GM12878 (cell line): ENCODE results near the gene JMJD7. TPM values are rescaled to one million over a fixed set of nuclear protein-coding genes. Genes with fewer than 3 reads are reported as not detected.
A peak's percentile ranks its signal among the peaks of the same experiment; 100 is the strongest.

Experiments used
- ATAC-seq: fragments of 200-7000 bp; cut with Tn5 transposase; 3 replicates; pipeline ENCODE4 v1.9.1; 2020; ENCODE audit warnings: mild to moderate bottlenecking, moderate library complexity
- BruUV-seq: library from RNA; stranded (reverse); fragments of 400-500 nt; replicated peaks from 2 replicates; lab custom pipeline; 2021; lab: Mats Ljungman, UMichigan
- CTCF ChIA-PET: fragments of 300-600 bp; sonication (Branson Sonifier 250); formaldehyde crosslinking; extraction: SDS; loops from one replicate; lab custom pipeline; 2021; ENCODE audit warnings: inconsistent platforms; lab: Yijun Ruan, JAX
- POLR2A ChIA-PET: fragments of 350-600 bp; formaldehyde crosslinking; extraction: SDS; loops from one replicate; lab custom pipeline; 2021; ENCODE audit warnings: inconsistent platforms; lab: Charles Lee
- RAD21 ChIA-PET: fragments of 300-600 bp; sonication (Branson Sonifier 250); formaldehyde crosslinking; loops from one replicate; lab custom pipeline; 2023; ENCODE audit warnings: antibody characterized with exemption; ENCODE audit not compliant: unreplicated experiment; lab: Charles Lee
- SMC1A ChIA-PET: fragments of 300-600 bp; sonication (Branson Sonifier 250); formaldehyde crosslinking; loops from one replicate; lab custom pipeline; 2023; ENCODE audit not compliant: unreplicated experiment, uncharacterized antibody; lab: Charles Lee
- DNase-seq: peaks from one replicate; pipeline ENCODE4 v3.0.0-alpha.2; 2011; ENCODE audit warnings: low read depth, low spot score
- FAIRE-seq: peaks from 3 replicates; lab custom pipeline; 2011; peaks lifted over from hg19 to GRCh38; lab: Jason Lieb, UNC
- H2AFZ ChIP-seq: 2 replicates; pipeline ENCODE4 v1.6.0; 2011; ENCODE audit warnings: low read depth, low read length, control low read depth; ENCODE audit not compliant: control insufficient read depth
- H3K27ac ChIP-seq: 2 replicates; pipeline ENCODE4 v1.5.1; 2011; ENCODE audit warnings: control low read depth; ENCODE audit not compliant: control insufficient read depth, insufficient read depth
- H3K27me3 ChIP-seq, 2 experiments: replicated peaks in 1 of 2; 2 replicates each; pipeline versions ENCODE4 v1.6.0 to v1.6.1; 2011; ENCODE audit warnings: low read length in 1 of 2; ENCODE audit not compliant: control insufficient read depth in 2 of 2, insufficient read depth in 2 of 2
- H3K36me3 ChIP-seq, 2 experiments: 2 replicates each; pipeline ENCODE4 v1.5.1; 2011; ENCODE audit warnings: low read length in 1 of 2; ENCODE audit not compliant: control insufficient read depth in 2 of 2, insufficient read depth in 2 of 2
- H3K4me1 ChIP-seq: 2 replicates; pipeline ENCODE4 v1.6.1; 2011; ENCODE audit warnings: mild to moderate bottlenecking, low read length, moderate library complexity, mixed read lengths; ENCODE audit not compliant: control insufficient read depth, insufficient read depth
- H3K4me2 ChIP-seq: 2 replicates; pipeline ENCODE4 v1.6.0; 2011; ENCODE audit warnings: control low read depth; ENCODE audit not compliant: control insufficient read depth, insufficient read depth
- H3K4me3 ChIP-seq: fragments of 200-600 bp; sonication (generic); 2 replicates; pipeline ENCODE4 v1.5.1; 2016
- H3K79me2 ChIP-seq: 2 replicates; pipeline ENCODE4 v1.6.0; 2011; ENCODE audit warnings: low read length; ENCODE audit not compliant: control insufficient read depth, insufficient read depth
- H3K9ac ChIP-seq: 2 replicates; pipeline ENCODE4 v1.8.0; 2011; ENCODE audit warnings: low read length, control low read depth, mixed read lengths; ENCODE audit not compliant: control insufficient read depth, insufficient read depth
- H3K9me3 ChIP-seq: replicated peaks from 3 replicates; pipeline ENCODE4 v1.5.1; 2011; ENCODE audit warnings: mild to moderate bottlenecking, low read length; ENCODE audit not compliant: control insufficient read depth, insufficient read depth
- H4K20me1 ChIP-seq: 2 replicates; pipeline ENCODE4 v1.6.0; 2011; ENCODE audit not compliant: control insufficient read depth, insufficient read depth
- CBX3 ChIP-seq: fragments of 200-600 bp; sonication (generic); IDR thresholded peaks from 2 replicates; pipeline ENCODE4 v1.6.1; 2016; ENCODE audit warnings: low read depth, borderline replicate concordance
- CHD2 ChIP-seq: IDR thresholded peaks from 2 replicates; pipeline ENCODE4 v1.6.1; 2011; ENCODE audit warnings: low read depth, low read length, improper control_type of control experiment, borderline replicate concordance
- EED ChIP-seq: sonication (generic); IDR thresholded peaks from 2 replicates; pipeline ENCODE4 v1.6.1; 2016; ENCODE audit warnings: antibody characterized with exemption, low read depth
- EGR1 ChIP-seq, 2 experiments: IDR thresholded peaks; 1 replicate in 1 of 2; 2 replicates in 1 of 2; pipeline ENCODE4 v1.6.1; 2011 to 2012; ENCODE audit warnings: low read depth in 2 of 2, low read length in 2 of 2, borderline replicate concordance in 1 of 2, mild to moderate bottlenecking in 1 of 2, moderate library complexity in 1 of 2
- IKZF1 ChIP-seq: fragments of 450-650 bp; conservative IDR thresholded peaks from 2 replicates; pipeline ENCODE4 v1.6.1; 2017; ENCODE audit warnings: antibody characterized with exemption, mild to moderate bottlenecking
- MXI1 ChIP-seq: fragments of 150-350 bp; IDR thresholded peaks from 2 replicates; pipeline ENCODE4 v1.6.1; 2011; ENCODE audit warnings: low read depth, mild to moderate bottlenecking, inconsistent platforms, low read length, improper control_type of control experiment
- RELA ChIP-seq: fragments of 450-650 bp; IDR thresholded peaks from 2 replicates; pipeline ENCODE4 v1.8.0; 2014; ENCODE audit warnings: borderline replicate concordance; ENCODE audit not compliant: partially characterized antibody
- SMARCA5 ChIP-seq: fragments of 450-650 bp; IDR thresholded peaks from 2 replicates; pipeline ENCODE4 v1.6.1; 2017; ENCODE audit warnings: mild to moderate bottlenecking
- WGBS: methylation state at CpG from one replicate; pipeline ENCODE4 v1.1.6; 2016; ENCODE audit warnings: low lambda C conversion rate; ENCODE audit not compliant: insufficient replicate concordance, insufficient coverage; ENCODE audit errors: missing lambda C conversion rate; 5-methylcytosine and 5-hydroxymethylcytosine counted together
- in situ Hi-C: fragments of 300-500 bp; cut with MboI; formaldehyde crosslinking; loops from 9 replicates; pipeline ENCODE4 v1.14.3; 2018; ENCODE audit warnings: mixed read lengths
- intact Hi-C: fragments of 100-400 bp; cut with micrococcal nuclease; formaldehyde crosslinking; loops from one replicate; pipeline ENCODE4 v1.14.2; 2022; ENCODE audit not compliant: unreplicated experiment
- polyA plus RNA-seq, 11 experiments: library from polyadenylated mRNA; depleted of rRNA in 4 of 11; unstranded in 6 of 11; stranded (reverse) in 5 of 11; fragments of >200 nt; fragmentation: Nextera tagmentation in 4 of 11; fragmentation: Illumina TruSeq in 1 of 11; extraction: Ambion mirVana in 4 of 11; extraction: Trizol in 1 of 11; gene quantifications; 1 replicate in 1 of 11; 2 replicates in 10 of 11; pipeline versions ENCODE4 v1.2.1 to v1.2.3, GENCODE V29; 2011 to 2016; ENCODE audit warnings: inconsistent platforms in 2 of 11, missing spikeins in 2 of 11, low read depth in 1 of 11
- total RNA-seq, 4 experiments: library from RNA; depleted of rRNA in 3 of 4; stranded (reverse); fragments of >200 nt in 3 of 4; fragmentation: Illumina TruSeq in 1 of 4; extraction: Trizol in 1 of 4; gene quantifications; 2 replicates each; pipeline versions ENCODE4 v1.2.1 to v1.2.3, GENCODE V29; 2013 to 2021
- TF ChIP-seq, protein P1 (sequence below): fragments of 450-650 bp; IDR thresholded peaks from 2 replicates; pipeline ENCODE4 v1.6.1; 2017; ENCODE audit warnings: borderline replicate concordance
- TF ChIP-seq, protein P2 (sequence below): fragments of 450-650 bp; IDR thresholded peaks from 2 replicates; pipeline ENCODE4 v1.6.1; 2017; ENCODE audit warnings: mild to moderate bottlenecking, moderate library complexity
- TF ChIP-seq, protein P3 (sequence below): fragments of 450-650 bp; IDR thresholded peaks from 2 replicates; pipeline ENCODE4 v1.6.1; 2016; ENCODE audit warnings: mild to moderate bottlenecking
- TF ChIP-seq, protein P4 (sequence below), 3 experiments: IDR thresholded peaks in 2 of 3; conservative IDR thresholded peaks in 1 of 3; 2 replicates each; pipeline ENCODE4 v1.5.1; 2011; ENCODE audit warnings: low read depth in 3 of 3, low read length in 3 of 3, mild to moderate bottlenecking in 3 of 3, control low read depth in 2 of 3, moderate library complexity in 2 of 3, inconsistent platforms in 1 of 3, mixed read lengths in 1 of 3; ENCODE audit not compliant: control insufficient read depth in 2 of 3, insufficient read depth in 1 of 3; ENCODE audit errors: extremely low read depth in 1 of 3

JMJD7 gene
- total and polyA plus RNA-seq, 10 of the 15 experiments (the other 5 are each of a cell fraction or from before 2014, with no cell fraction given), result 0.79 to 12.2 (median 6.5) TPM

DNA sequence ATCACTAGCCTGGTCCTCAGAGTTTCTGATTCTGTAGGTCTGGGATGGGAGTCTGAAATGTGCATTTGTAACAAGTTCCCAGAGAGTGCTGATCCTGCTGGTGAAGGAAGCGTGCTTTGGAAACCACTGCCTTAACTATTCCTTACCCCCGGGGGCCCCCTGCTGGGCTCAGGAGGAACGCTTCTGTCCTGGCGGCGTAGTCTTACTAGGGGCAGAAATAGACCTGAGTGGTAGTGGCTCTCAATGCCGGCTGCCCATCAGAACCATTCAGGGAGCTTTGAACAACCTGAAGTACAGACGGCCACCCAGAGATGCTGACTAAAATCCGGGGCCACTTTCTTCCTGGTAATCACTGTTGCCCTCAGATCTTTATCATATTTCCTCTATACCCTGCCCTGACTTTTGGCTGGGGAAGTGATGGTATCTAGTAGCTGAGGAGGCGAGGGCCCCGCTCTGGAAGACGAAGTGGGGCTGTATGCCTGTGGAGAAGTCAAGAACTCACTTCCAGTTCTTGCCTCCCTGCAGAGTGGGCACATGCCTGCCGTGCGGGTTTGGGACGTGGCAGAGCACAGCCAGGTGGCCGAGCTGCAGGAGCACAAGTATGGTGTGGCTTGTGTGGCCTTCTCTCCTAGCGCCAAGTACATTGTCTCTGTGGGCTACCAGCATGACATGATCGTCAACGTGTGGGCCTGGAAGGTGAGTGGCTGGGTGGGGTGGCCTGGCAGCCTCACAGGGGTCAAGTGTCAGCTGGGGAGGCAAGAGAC, 16.3 kb upstream of the JMJD7 start:
- H3K9ac ChIP-seq, result no peak overlapping the region
- H3K4me2 ChIP-seq, result no peak overlapping the region
- no peaks in the 10 kb centered on the region for H3K79me2 ChIP-seq
- SMC1A ChIA-PET, result interaction anchor here (0.6 to 8.3 kb wide), 14 partner anchors 11 to 346 kb away, joined by 3 to 268 read pairs (median 6); partner anchors contain the start of genes MAPKBP1 and MGA
- no TSS peak for BruUV-seq
- POLR2A ChIA-PET, result interaction anchor here (1.6 to 2.6 kb wide), 2 partner anchors 15 to 38 kb away, joined by 7 to 28 read pairs; partner anchors contain the start of gene MAPKBP1
- in situ Hi-C loops (loop anchor here (5.0 kb wide), 1 partner anchor 39 kb away; the partner anchor contains the start of gene MAPKBP1), intact Hi-C loops (loop anchor here (1.0 to 10.0 kb wide), 4 partner anchors 39 to 344 kb away; no protein-coding TSS in a partner anchor)
- DNase-seq, result no peak
- no peak overlapping the region for H3K4me3 ChIP-seq
- H2AFZ ChIP-seq, result no peak overlapping the region
- CTCF ChIA-PET, result interaction anchor here (0.6 to 6.3 kb wide), 24 partner anchors 9 to 346 kb away, joined by 3 to 365 read pairs (median 6); partner anchors contain the start of gene MAPKBP1
- no peaks in the 10 kb centered on the region for H3K9me3 ChIP-seq
- peak; percentile 98 for ATAC-seq
- FAIRE-seq, result peak; percentile 69
- no peak overlapping the region for H3K27ac ChIP-seq
- WGBS, result 54% methylated on average over 18 of the region's 18 CpGs
- H3K4me1 ChIP-seq, result no peaks in the 10 kb centered on the region
- H3K27me3 ChIP-seq, result no peaks in the 10 kb centered on the region
- RAD21 ChIA-PET, result interaction anchor here (0.7 to 12.6 kb wide), 15 partner anchors 9 to 349 kb away, joined by 3 to 305 read pairs (median 6); partner anchors contain the start of genes EHD4 and MAPKBP1
- peaks cover 0 to 11% of the 10 kb centered on the region in 2 experiments; a peak in 3 of 4 replicates for H3K36me3 ChIP-seq
- H4K20me1 ChIP-seq, result no peaks in the 10 kb centered on the region
- peak; percentile 43 for TF ChIP-seq RELA
- TF ChIP-seq CHD2, result no peak
- no peak for TF ChIP-seq CBX3
- TF ChIP-seq, protein P1, sequence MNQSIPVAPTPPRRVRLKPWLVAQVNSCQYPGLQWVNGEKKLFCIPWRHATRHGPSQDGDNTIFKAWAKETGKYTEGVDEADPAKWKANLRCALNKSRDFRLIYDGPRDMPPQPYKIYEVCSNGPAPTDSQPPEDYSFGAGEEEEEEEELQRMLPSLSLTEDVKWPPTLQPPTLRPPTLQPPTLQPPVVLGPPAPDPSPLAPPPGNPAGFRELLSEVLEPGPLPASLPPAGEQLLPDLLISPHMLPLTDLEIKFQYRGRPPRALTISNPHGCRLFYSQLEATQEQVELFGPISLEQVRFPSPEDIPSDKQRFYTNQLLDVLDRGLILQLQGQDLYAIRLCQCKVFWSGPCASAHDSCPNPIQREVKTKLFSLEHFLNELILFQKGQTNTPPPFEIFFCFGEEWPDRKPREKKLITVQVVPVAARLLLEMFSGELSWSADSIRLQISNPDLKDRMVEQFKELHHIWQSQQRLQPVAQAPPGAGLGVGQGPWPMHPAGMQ, result no peak
- no peak for TF ChIP-seq EGR1 (IDR thresholded peaks at IDR 0.05; ENCODE audit: borderline replicate concordance in 1 of 2, low read depth in 2 of 2, low read length in 2 of 2)
- TF ChIP-seq IKZF1, result peak; percentile 53
- TF ChIP-seq, protein P2, sequence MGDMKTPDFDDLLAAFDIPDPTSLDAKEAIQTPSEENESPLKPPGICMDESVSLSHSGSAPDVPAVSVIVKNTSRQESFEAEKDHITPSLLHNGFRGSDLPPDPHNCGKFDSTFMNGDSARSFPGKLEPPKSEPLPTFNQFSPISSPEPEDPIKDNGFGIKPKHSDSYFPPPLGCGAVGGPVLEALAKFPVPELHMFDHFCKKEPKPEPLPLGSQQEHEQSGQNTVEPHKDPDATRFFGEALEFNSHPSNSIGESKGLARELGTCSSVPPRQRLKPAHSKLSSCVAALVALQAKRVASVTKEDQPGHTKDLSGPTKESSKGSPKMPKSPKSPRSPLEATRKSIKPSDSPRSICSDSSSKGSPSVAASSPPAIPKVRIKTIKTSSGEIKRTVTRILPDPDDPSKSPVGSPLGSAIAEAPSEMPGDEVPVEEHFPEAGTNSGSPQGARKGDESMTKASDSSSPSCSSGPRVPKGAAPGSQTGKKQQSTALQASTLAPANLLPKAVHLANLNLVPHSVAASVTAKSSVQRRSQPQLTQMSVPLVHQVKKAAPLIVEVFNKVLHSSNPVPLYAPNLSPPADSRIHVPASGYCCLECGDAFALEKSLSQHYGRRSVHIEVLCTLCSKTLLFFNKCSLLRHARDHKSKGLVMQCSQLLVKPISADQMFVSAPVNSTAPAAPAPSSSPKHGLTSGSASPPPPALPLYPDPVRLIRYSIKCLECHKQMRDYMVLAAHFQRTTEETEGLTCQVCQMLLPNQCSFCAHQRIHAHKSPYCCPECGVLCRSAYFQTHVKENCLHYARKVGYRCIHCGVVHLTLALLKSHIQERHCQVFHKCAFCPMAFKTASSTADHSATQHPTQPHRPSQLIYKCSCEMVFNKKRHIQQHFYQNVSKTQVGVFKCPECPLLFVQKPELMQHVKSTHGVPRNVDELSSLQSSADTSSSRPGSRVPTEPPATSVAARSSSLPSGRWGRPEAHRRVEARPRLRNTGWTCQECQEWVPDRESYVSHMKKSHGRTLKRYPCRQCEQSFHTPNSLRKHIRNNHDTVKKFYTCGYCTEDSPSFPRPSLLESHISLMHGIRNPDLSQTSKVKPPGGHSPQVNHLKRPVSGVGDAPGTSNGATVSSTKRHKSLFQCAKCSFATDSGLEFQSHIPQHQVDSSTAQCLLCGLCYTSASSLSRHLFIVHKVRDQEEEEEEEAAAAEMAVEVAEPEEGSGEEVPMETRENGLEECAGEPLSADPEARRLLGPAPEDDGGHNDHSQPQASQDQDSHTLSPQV, result peak; percentile 62; the same call in 1 of the 2 replicates
- peak; percentile 61; the same call in 1 of the 2 replicates for TF ChIP-seq SMARCA5
- no peak for TF ChIP-seq MXI1
- TF ChIP-seq, protein P3, sequence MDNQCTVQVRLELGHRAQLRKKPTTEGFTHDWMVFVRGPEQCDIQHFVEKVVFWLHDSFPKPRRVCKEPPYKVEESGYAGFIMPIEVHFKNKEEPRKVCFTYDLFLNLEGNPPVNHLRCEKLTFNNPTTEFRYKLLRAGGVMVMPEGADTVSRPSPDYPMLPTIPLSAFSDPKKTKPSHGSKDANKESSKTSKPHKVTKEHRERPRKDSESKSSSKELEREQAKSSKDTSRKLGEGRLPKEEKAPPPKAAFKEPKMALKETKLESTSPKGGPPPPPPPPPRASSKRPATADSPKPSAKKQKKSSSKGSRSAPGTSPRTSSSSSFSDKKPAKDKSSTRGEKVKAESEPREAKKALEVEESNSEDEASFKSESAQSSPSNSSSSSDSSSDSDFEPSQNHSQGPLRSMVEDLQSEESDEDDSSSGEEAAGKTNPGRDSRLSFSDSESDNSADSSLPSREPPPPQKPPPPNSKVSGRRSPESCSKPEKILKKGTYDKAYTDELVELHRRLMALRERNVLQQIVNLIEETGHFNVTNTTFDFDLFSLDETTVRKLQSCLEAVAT, result 0 out of 2 replicates have a peak, but pooled peaks have one; percentile 28
- TF ChIP-seq, protein P4, sequence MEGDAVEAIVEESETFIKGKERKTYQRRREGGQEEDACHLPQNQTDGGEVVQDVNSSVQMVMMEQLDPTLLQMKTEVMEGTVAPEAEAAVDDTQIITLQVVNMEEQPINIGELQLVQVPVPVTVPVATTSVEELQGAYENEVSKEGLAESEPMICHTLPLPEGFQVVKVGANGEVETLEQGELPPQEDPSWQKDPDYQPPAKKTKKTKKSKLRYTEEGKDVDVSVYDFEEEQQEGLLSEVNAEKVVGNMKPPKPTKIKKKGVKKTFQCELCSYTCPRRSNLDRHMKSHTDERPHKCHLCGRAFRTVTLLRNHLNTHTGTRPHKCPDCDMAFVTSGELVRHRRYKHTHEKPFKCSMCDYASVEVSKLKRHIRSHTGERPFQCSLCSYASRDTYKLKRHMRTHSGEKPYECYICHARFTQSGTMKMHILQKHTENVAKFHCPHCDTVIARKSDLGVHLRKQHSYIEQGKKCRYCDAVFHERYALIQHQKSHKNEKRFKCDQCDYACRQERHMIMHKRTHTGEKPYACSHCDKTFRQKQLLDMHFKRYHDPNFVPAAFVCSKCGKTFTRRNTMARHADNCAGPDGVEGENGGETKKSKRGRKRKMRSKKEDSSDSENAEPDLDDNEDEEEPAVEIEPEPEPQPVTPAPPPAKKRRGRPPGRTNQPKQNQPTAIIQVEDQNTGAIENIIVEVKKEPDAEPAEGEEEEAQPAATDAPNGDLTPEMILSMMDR (IDR thresholded peaks at IDR 0.05 in 2 of 3, conservative IDR thresholded peaks at IDR 0.05 in 1 of 3; ENCODE audit: control insufficient read depth in 2 of 3, extremely low read depth in 1 of 3, insufficient read depth in 1 of 3, low read depth in 3 of 3, low read length in 3 of 3), result peak; percentile 90 to 94 (median 92)
- TF ChIP-seq EED, result 0 out of 2 replicates have a peak, but pooled peaks have one; percentile 38
